ENCODE measurements around the gene TMEM170A.

TMEM170A gene

GRCh38 chr16:75394941-75395340 is 69.5 kb downstream of the TMEM170A start:
- DNase-seq, result no peak
